ENCODE measurements around the gene USH1G. TPM values are rescaled to one million over a fixed set of nuclear protein-coding genes. Genes with fewer than 3 reads are reported as not detected.
"Not testable (repeated sequence)": the region's sequence is repeated elsewhere in the genome, so short reads cannot be mapped to it uniquely, and the experiment has no call there.

The USH1G gene
- total RNA-seq, 1 donor from 2014 or later = not detected

- DNase-seq (ENCODE audit: missing footprints) = peak; percentile 31
- ATAC-seq = no peak
- intact Hi-C loops (cut with DNase I) = loop anchor here (5.0 kb wide), 1 partner anchor 94 kb away; the partner anchor contains the start of gene NAT9
Measured at GRCh38 chr17:74871356-74872076, 51.5 kb downstream of the USH1G start.

- peak; percentile 64 for DNase-seq (ENCODE audit: missing footprints)
Measured at GRCh38 chr17:74870512-74870911, 52.5 kb downstream of the USH1G start.

GRCh38 chr17:74870028-74870427 is 53.0 kb downstream of the USH1G start:
- not testable (repeated sequence) for ATAC-seq; DNase-seq (ENCODE audit: missing footprints)
- intact Hi-C loops (cut with DNase I) = loop anchor here (5.0 kb wide), 1 partner anchor 93 kb away; the partner anchor contains the start of gene NAT9

More at GRCh38 chr17:74870512-74870911, 52.5 kb downstream of the USH1G start:
- intact Hi-C loops (cut with DNase I) = loop anchor here (5.0 kb wide), 1 partner anchor 93 kb away; the partner anchor contains the start of gene NAT9
- ATAC-seq = no peak

- ATAC-seq = no peak
- intact Hi-C loops (cut with DNase I) = no loop called here
- peak; percentile 3 for DNase-seq (ENCODE audit: missing footprints)
Measured at GRCh38 chr17:74868908-74869255, 54.2 kb downstream of the USH1G start.

- intact Hi-C loops (cut with DNase I) = no loop called here
- peak; percentile 27 for DNase-seq (ENCODE audit: missing footprints)
Measured at GRCh38 chr17:74868251-74868907, 54.7 kb downstream of the USH1G start.

GRCh38 chr17:74866198-74866835 is 56.7 kb downstream of the USH1G start:
- DNase-seq (ENCODE audit: missing footprints) (peak; percentile 50), ATAC-seq (no peak)
- intact Hi-C loops (cut with DNase I) = no loop called here

More at GRCh38 chr17:74868251-74868907, 54.7 kb downstream of the USH1G start:
- no peak for ATAC-seq

Other genes with a start within 250 kb of the USH1G start
- gene CD300LF, start 210.3 kb downstream of the USH1G start, total RNA-seq = 0.35 TPM
- 2.6 TPM for gene RAB37, start 186.0 kb downstream of the USH1G start, total RNA-seq
- 15.9 TPM for gene NHERF1, start 174.6 kb downstream of the USH1G start, total RNA-seq
- gene NAT9, start 146.9 kb downstream of the USH1G start, total RNA-seq = 19.4 TPM
- gene GRIN2C, start 63.4 kb downstream of the USH1G start, total RNA-seq = 1.2 TPM
- 4.3 TPM for gene FDXR, start 50.3 kb downstream of the USH1G start, total RNA-seq
- 0.19 TPM for gene FADS6, start 29.6 kb downstream of the USH1G start, total RNA-seq
- not detected for gene OTOP2, start 1.0 kb upstream of the USH1G start, total RNA-seq
- gene OTOP3, start 12.6 kb upstream of the USH1G start, total RNA-seq = not detected
- 8.5 TPM for gene HID1, start 49.5 kb upstream of the USH1G start, total RNA-seq
- 22.1 TPM for gene CDR2L, start 64.4 kb upstream of the USH1G start, total RNA-seq
- gene MRPL58, start 89.4 kb upstream of the USH1G start, total RNA-seq = 51.4 TPM
- gene ATP5PD, start 123.7 kb upstream of the USH1G start, total RNA-seq = 863 TPM
- gene KCTD2, start 124.0 kb upstream of the USH1G start, total RNA-seq = 26.7 TPM
- gene SLC16A5, start 164.7 kb upstream of the USH1G start, total RNA-seq = 7.1 TPM
- 6.4 TPM for gene ARMC7, start 186.7 kb upstream of the USH1G start, total RNA-seq
- 24.6 TPM for gene NT5C, start 208.5 kb upstream of the USH1G start, total RNA-seq
- gene JPT1, start 231.3 kb upstream of the USH1G start, total RNA-seq = 17.1 TPM